Calu3 (cell line): ENCODE data around the gene MYT1. TPM values are rescaled to one million over a fixed set of nuclear protein-coding genes. Genes with fewer than 3 reads are reported as not detected.

Experiments used
- BruUV-seq: library from RNA; stranded (reverse); fragments of 400-500 nt; replicated peaks from 2 replicates; lab custom pipeline; 2021; lab: Mats Ljungman, UMichigan
- CTCF ChIA-PET: fragments of 300-600 bp; sonication (Branson Sonifier 250); formaldehyde crosslinking; loops from one replicate; lab custom pipeline; 2022; ENCODE audit warnings: antibody characterized with exemption; lab: Charles Lee
- DNase-seq: peaks from one replicate; pipeline ENCODE4 v3.0.0; 2022
- H3K27ac Mint-ChIP-seq: one replicate; pipeline ENCODE4 v1.8.0; 2022; ENCODE audit warnings: mixed read lengths; ENCODE audit not compliant: unreplicated experiment
- H3K27me3 Mint-ChIP-seq: one replicate; pipeline ENCODE4 v1.8.0; 2022; ENCODE audit warnings: mixed read lengths; ENCODE audit not compliant: unreplicated experiment
- H3K36me3 Mint-ChIP-seq: one replicate; pipeline ENCODE4 v1.8.0; 2022; ENCODE audit warnings: mild to moderate bottlenecking, moderate library complexity, mixed read lengths; ENCODE audit not compliant: insufficient read depth, unreplicated experiment
- H3K4me1 Mint-ChIP-seq: one replicate; pipeline ENCODE4 v1.8.0; 2022; ENCODE audit warnings: mild to moderate bottlenecking, low read depth, mixed read lengths; ENCODE audit not compliant: unreplicated experiment
- H3K4me3 Mint-ChIP-seq: one replicate; pipeline ENCODE4 v1.8.0; 2022; ENCODE audit warnings: mild to moderate bottlenecking, low read depth, moderate library complexity, mixed read lengths; ENCODE audit not compliant: unreplicated experiment
- H3K9me3 Mint-ChIP-seq: one replicate; pipeline ENCODE4 v1.8.0; 2022; ENCODE audit warnings: low read depth, mixed read lengths; ENCODE audit not compliant: unreplicated experiment
- intact Hi-C: fragments of 100-400 bp; cut with micrococcal nuclease; formaldehyde crosslinking; loops from one replicate; pipeline ENCODE4 v1.10.0; 2022; ENCODE audit not compliant: unreplicated experiment
- total RNA-seq: library from RNA; stranded (reverse); gene quantifications from 2 replicates; pipeline ENCODE4 v1.2.3, GENCODE V29; 2022
- TF ChIP-seq, protein P1 (sequence below): fragments of 200-600 bp; IDR thresholded peaks from one replicate; pipeline ENCODE4 v1.8.0; 2022; ENCODE audit warnings: antibody characterized with exemption; ENCODE audit not compliant: unreplicated experiment

MYT1 gene
- total RNA-seq, 1 experiment from 2014 or later: 0.45 TPM

DNA sequence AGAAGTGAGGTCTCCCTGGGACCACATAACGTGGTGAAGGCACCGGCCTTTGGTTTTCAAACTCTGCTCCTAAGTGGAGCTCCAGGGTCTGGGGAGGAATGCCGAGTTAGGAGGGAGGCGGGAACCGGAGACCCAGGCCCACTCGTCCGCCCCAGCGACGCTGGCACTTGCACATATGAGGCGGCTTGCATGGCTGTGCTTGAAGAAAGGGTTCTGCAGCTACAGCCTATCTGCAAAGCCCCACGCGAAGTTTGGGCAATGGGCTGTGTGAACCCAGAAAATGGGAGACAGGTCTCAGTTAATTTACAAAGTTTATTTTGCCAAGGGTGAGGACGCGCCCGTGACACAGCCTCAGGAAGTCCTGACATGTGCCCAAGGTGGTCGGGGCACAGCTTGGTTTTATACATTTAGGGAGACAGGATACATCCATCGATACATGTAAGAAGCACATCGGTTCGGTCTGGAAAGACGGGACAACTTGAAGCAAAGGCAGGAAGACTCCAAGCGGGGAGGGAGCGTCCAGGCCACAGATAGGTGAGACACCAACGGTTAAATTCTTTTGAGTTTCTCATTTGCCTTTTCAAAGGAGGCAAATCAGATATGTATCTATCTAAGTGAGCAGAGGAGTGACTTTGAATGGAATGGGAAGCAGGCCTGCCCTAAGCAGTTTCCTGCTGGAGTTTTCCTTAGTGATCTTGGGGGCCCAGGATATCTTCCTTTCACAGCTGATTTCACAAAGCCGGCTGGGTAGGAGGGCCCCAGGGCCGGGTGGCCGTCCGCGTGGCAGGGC lies 90.5 kb downstream of the MYT1 start:
- peaks cover 37% of the 10 kb centered on the region for H3K27me3 Mint-ChIP-seq
- intact Hi-C loops: loop anchor here (5.0 kb wide), 1 partner anchor 122 kb away; no protein-coding TSS in a partner anchor
- TF ChIP-seq, protein P1, sequence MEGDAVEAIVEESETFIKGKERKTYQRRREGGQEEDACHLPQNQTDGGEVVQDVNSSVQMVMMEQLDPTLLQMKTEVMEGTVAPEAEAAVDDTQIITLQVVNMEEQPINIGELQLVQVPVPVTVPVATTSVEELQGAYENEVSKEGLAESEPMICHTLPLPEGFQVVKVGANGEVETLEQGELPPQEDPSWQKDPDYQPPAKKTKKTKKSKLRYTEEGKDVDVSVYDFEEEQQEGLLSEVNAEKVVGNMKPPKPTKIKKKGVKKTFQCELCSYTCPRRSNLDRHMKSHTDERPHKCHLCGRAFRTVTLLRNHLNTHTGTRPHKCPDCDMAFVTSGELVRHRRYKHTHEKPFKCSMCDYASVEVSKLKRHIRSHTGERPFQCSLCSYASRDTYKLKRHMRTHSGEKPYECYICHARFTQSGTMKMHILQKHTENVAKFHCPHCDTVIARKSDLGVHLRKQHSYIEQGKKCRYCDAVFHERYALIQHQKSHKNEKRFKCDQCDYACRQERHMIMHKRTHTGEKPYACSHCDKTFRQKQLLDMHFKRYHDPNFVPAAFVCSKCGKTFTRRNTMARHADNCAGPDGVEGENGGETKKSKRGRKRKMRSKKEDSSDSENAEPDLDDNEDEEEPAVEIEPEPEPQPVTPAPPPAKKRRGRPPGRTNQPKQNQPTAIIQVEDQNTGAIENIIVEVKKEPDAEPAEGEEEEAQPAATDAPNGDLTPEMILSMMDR: no peak
- CTCF ChIA-PET: interaction anchor here (1.1 to 1.6 kb wide), 2 partner anchors 31 to 52 kb away, joined by 4 to 6 read pairs; no protein-coding TSS in a partner anchor
- no peak for DNase-seq
- H3K4me3 Mint-ChIP-seq: peak overlapping the region; percentile 99
- peaks cover 2% of the 10 kb centered on the region for H3K9me3 Mint-ChIP-seq
- peaks cover 32% of the 10 kb centered on the region for H3K4me1 Mint-ChIP-seq
- H3K36me3 Mint-ChIP-seq: peaks cover 30% of the 10 kb centered on the region
- peak overlapping the region; percentile 95 for H3K27ac Mint-ChIP-seq
- BruUV-seq: TSS peak; percentile 85

DNA sequence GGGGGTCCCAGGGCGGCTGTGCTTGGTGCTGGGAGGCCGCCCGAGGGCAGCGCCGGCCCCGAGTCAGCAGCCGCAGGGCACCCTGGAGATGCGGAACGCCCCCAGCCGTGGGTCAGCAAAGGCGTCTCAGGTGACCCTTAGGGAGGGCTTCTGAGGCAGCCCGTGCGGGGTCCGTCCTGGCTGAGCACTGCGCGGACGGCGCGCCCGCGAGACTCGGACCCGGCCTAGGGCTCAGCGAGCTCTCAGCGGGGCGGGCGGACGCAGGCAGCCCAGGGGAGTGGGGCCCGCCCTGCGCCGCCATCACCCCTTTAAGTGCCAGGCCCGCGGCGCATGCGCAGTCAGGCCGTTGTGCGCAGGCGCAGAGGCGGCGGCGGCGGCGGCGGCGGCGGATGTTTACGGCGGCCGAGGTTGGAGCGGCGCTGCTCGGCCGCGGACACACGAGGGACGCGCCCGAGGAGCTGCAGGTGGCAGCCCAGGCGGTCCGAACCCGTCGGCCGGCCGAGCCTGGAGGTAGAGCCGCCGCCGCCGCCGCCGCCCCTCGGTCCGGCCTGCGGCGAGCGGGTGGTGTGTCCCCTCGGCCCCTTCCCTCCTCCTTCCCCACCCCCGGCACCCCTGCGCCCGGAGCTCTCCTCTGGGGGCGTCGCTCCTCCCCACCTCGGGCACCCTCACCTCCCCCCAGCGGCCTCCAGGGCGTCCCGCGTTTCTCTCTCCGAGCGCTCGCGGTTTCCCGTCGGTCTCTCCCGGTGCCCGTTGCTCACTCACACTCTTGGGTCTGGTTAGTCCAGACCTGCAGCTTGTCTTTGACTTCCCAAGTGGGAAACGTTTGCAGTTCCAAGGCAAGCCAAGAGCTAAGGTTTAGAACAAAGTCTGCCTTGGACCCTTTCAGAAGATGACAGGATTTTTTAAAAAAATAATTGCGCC lies 91.4 kb downstream of the MYT1 start, which contains the start of gene PCMTD2:
Gene PCMTD2 (plus strand): TSS at position 388 of the 921 bp plus-strand sequence. CDS start 4,218 bp downstream, outside the sequence.
- Mint-ChIP-seq H3K27me3 (peaks cover 29% of the 10 kb centered on the region), H3K4me1 (peaks cover 32% of the 10 kb centered on the region), H3K36me3 (peaks cover 30% of the 10 kb centered on the region), H3K27ac (peak within 1 kb of the TSS; percentile 97), H3K4me3 (peak within 1 kb of the TSS; percentile 99), H3K9me3 (peaks cover 2% of the 10 kb centered on the region)
- TF ChIP-seq, protein P1: no peak
- BruUV-seq: no TSS peak
- DNase-seq: peak; percentile 95
- intact Hi-C loops: loop anchor here (2.0 to 5.0 kb wide), 2 partner anchors 67 to 123 kb away; no protein-coding TSS in a partner anchor
- CTCF ChIA-PET: interaction anchor here (0.6 to 1.6 kb wide), 3 partner anchors 32 to 138 kb away, joined by 3 to 6 read pairs (median 4); no protein-coding TSS in a partner anchor

DNA sequence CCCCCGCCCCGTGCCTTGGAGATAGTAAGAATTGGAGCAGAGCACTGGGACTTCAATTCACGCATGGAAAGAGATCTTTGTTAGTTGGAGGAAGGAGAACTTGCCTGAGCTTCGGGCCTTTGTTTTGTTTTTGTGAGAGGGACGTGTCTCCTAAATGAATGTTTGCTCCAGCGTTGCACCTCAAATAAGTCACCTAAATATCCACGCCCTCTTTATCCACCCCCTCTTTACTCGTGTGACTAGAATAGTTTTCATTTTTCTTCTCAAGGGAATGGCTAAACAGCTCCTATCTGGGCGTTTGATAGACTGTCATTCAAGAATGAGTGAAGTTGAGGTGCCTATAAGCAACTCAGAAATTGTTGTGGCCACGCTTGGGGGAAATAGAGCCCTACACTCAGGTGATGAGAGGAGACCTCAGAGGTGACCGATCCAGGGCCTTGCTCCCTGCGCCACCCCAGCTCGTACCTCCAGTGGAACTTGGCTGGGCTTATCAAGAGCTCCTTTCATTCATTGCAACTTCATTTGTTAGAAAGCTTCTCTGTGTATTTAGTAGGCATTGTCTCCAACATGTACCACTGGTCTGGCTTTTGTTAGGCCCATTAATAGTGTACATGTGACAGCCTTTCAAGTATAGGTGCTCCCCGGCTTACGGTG lies 92.2 kb downstream of the MYT1 start:
- TF ChIP-seq, protein P1: no peak
- Mint-ChIP-seq H3K27ac (peak overlapping the region; percentile 97), H3K9me3 (peaks cover 2% of the 10 kb centered on the region), H3K27me3 (peaks cover 21% of the 10 kb centered on the region), H3K36me3 (peaks cover 30% of the 10 kb centered on the region), H3K4me1 (peaks cover 32% of the 10 kb centered on the region), H3K4me3 (peak overlapping the region; percentile 99)
- TSS peak; percentile 36 for BruUV-seq
- CTCF ChIA-PET: interaction anchor here (0.6 to 1.6 kb wide), 2 partner anchors 32 to 139 kb away, joined by 3 to 4 read pairs; no protein-coding TSS in a partner anchor
- DNase-seq: no peak
- intact Hi-C loops: loop anchor here (2.0 to 5.0 kb wide), 2 partner anchors 68 to 124 kb away; no protein-coding TSS in a partner anchor
